Gastrocnemius medialis (tissue), 4 donors: ENCODE measurements around the gene DACT1. TPM values are rescaled to one million over a fixed set of nuclear protein-coding genes. Genes with fewer than 3 reads are reported as not detected.

ENCODE experiments used
- ATAC-seq, 2 donors: fragments of 150-250 bp; one replicate each; pipeline ENCODE4 v1.9.1; 2016
- DNase-seq, 2 donors: peaks; one replicate each; pipeline ENCODE4 v3.0.0-alpha.2; 2019
- H3K27ac ChIP-seq, 4 donors: fragments of 200-600 bp; sonication (generic); 1 replicate in 1 of 4; 2 replicates in 3 of 4; pipeline ENCODE4 v1.5.1; 2016 to 2018; ENCODE audit warnings: mild to moderate bottlenecking in 2 of 4, moderate library complexity in 1 of 4
- H3K27me3 ChIP-seq, 3 donors: fragments of 200-600 bp; sonication (generic) in 2 of 3; 1 replicate in 1 of 3; 2 replicates in 2 of 3; pipeline versions ENCODE4 v1.5.1 to v1.6.0; 2016 to 2019; ENCODE audit warnings: mild to moderate bottlenecking in 1 of 3, moderate library complexity in 1 of 3
- H3K36me3 ChIP-seq, 2 donors: fragments of 200-600 bp; sonication (generic) in 1 of 2; one replicate each; pipeline ENCODE4 v1.5.1; 2017 to 2018
- H3K4me1 ChIP-seq, 2 donors: fragments of 200-600 bp; sonication (generic) in 1 of 2; one replicate each; pipeline ENCODE4 v1.5.1; 2016 to 2017; ENCODE audit warnings: mild to moderate bottlenecking in 2 of 2
- H3K4me3 ChIP-seq, 4 donors: fragments of 200-600 bp; sonication (generic) in 3 of 4; 1 replicate in 1 of 4; 2 replicates in 3 of 4; pipeline ENCODE4 v1.5.1; 2016 to 2019; ENCODE audit warnings: mild to moderate bottlenecking in 2 of 4
- H3K9me3 ChIP-seq, 3 donors: fragments of 200-600 bp; sonication (generic) in 2 of 3; 1 replicate in 1 of 3; 2 replicates in 2 of 3; pipeline ENCODE4 v1.5.1; 2016 to 2019
- POLR2A ChIP-seq, 2 donors: fragments of 450-650 bp; IDR thresholded peaks; one replicate each; pipeline ENCODE4 v1.6.1; 2017; ENCODE audit warnings: antibody characterized with exemption in 2 of 2, mild to moderate bottlenecking in 2 of 2, moderate library complexity in 2 of 2
- in situ Hi-C, 4 donors: fragments of 200-750 bp; cut with MboI; loops; one replicate each; pipeline versions ENCODE4 v1.15.0 to v1.8.0; 2017; ENCODE audit warnings: low sequenced_read_pairs in 4 of 4
- intact Hi-C: fragments of 100-400 bp; cut with DNase I; formaldehyde crosslinking; loops from one replicate; pipeline ENCODE4 v1.15.1; 2023; ENCODE audit warnings: low total_unique reads
- total RNA-seq, 4 donors: library from RNA; depleted of rRNA; stranded (reverse); fragments of >200 nt; gene quantifications; one replicate each; pipeline versions ENCODE4 v1.1.0 to v1.2.3, GENCODE V29; 2016
- TF ChIP-seq, protein P1 (sequence below), 5 experiments: fragments of 450-650 bp in 3 of 5; fragments of 200-600 bp in 2 of 5; sonication (generic) in 2 of 5; IDR thresholded peaks in 4 of 5; conservative IDR thresholded peaks in 1 of 5; 1 replicate in 4 of 5; 2 replicates in 1 of 5; pipeline ENCODE4 v1.5.1; 2016 to 2019; ENCODE audit warnings: antibody characterized with exemption in 5 of 5, mild to moderate bottlenecking in 3 of 5, moderate library complexity in 3 of 5

DACT1 gene
- total RNA-seq, 4 donors from 2014 or later: 0.97 to 3.0 (median 1.8) TPM

DNA sequence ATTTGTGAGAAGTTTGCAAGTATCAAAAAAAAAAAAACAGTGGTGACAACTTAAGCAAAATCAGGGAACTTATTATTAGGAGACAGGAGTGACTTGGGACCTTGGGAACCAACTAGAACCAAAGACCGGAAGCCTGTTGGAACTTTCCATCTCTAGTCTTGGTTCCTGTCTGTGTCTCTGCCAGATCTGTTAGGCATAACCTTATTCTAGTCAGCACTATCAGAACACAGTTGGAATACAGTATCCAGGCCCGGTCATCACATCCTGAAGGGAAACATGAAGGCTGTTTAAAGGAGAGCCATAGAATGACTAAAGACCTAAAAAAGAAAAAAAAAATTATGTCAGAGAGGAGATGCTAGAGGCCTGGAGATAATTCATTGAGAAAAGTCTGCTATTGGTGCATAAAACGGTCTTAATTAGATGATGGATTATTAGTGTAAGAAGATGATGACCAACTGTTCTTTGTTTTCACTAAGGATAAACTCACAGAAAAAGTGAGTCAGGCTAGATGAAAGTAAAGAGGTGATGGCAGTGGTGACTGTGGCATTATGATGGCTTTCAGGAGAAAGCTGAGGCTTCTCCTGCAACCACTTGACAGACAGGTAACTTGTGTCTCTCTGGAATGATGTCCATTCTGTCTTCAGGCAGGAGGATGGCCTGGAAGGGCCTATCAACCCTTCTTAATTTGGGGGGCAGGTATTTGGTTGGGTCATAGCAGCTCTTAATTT, 28.2 kb downstream of the DACT1 start:
- DNase-seq: no peak
- TF ChIP-seq, protein P1, sequence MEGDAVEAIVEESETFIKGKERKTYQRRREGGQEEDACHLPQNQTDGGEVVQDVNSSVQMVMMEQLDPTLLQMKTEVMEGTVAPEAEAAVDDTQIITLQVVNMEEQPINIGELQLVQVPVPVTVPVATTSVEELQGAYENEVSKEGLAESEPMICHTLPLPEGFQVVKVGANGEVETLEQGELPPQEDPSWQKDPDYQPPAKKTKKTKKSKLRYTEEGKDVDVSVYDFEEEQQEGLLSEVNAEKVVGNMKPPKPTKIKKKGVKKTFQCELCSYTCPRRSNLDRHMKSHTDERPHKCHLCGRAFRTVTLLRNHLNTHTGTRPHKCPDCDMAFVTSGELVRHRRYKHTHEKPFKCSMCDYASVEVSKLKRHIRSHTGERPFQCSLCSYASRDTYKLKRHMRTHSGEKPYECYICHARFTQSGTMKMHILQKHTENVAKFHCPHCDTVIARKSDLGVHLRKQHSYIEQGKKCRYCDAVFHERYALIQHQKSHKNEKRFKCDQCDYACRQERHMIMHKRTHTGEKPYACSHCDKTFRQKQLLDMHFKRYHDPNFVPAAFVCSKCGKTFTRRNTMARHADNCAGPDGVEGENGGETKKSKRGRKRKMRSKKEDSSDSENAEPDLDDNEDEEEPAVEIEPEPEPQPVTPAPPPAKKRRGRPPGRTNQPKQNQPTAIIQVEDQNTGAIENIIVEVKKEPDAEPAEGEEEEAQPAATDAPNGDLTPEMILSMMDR (IDR thresholded peaks at IDR 0.05 in 4 of 5, conservative IDR thresholded peaks at IDR 0.05 in 1 of 5): no peak
- no peak for TF ChIP-seq POLR2A (IDR thresholded peaks at IDR 0.05)
- intact Hi-C loops (no loop called here), in situ Hi-C loops (no loop called here)
- no peak for ATAC-seq
- no peaks in the 10 kb centered on the region for H3K9me3 ChIP-seq
- no peaks in the 10 kb centered on the region for H3K36me3 ChIP-seq
- peaks cover 0 to 7% of the 10 kb centered on the region in 2 donors for H3K4me1 ChIP-seq
- H3K4me3 ChIP-seq: no peak overlapping the region
- no peak overlapping the region for H3K27ac ChIP-seq
- H3K27me3 ChIP-seq: no peaks in the 10 kb centered on the region

DNA sequence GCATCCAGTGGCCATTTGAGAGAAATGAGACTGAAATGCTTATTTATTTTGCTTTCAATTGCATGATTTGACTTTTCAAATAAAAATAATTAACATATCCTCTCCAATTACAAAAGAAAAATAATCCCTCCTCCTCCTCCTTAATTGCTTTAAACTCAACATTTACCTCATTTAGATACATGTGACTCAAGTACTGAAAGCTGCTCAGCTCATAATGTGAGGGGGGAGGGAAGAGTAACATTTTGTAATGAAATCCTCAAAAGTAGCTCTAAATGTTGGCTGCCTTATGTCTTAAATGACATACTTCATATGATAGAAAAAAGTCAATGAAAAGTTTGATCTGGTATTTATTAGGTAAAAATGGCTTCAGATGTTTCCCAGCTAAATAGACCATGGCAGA, 29.0 kb downstream of the DACT1 start:
- Histone ChIP-seq H3K27ac (no peak overlapping the region), H3K36me3 (no peaks in the 10 kb centered on the region), H3K9me3 (no peaks in the 10 kb centered on the region), H3K4me3 (no peak overlapping the region), H3K4me1 (peaks cover 0 to 7% of the 10 kb centered on the region in 2 donors), H3K27me3 (no peaks in the 10 kb centered on the region)
- in situ Hi-C loops (no loop called here), intact Hi-C loops (no loop called here)
- ATAC-seq (no peak), DNase-seq (no peak)
- no peak for TF ChIP-seq POLR2A (IDR thresholded peaks at IDR 0.05)
- TF ChIP-seq, protein P1 (IDR thresholded peaks at IDR 0.05 in 4 of 5, conservative IDR thresholded peaks at IDR 0.05 in 1 of 5): no peak

DNA sequence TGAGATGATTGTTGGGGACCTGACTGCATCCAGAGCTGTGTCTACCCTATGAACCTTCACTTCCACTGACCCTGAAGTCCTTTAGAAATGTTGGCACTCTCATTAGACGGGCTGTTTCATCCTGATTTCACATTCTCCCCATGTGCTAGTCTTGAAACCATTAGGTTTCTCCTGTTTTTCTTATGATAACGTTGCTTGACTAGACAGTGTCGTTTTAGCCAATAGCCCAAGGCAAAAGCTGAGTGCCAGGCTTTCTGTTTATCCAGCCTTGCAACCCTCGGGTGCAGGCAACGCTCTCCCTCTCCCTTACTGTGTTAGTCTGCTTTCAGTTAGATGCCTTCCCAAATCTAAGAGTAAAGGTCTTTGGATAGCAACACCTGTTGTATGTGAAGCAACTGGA, 30.1 kb downstream of the DACT1 start:
- ATAC-seq (no peak), DNase-seq (no peak)
- Histone ChIP-seq H3K9me3 (no peaks in the 10 kb centered on the region), H3K27me3 (no peaks in the 10 kb centered on the region), H3K36me3 (no peaks in the 10 kb centered on the region), H3K4me1 (peaks cover 0 to 7% of the 10 kb centered on the region in 2 donors), H3K4me3 (no peak overlapping the region), H3K27ac (no peak overlapping the region)
- in situ Hi-C loops: no loop called here
- intact Hi-C loops: no loop called here
- no peak for TF ChIP-seq POLR2A (IDR thresholded peaks at IDR 0.05)
- TF ChIP-seq, protein P1 (IDR thresholded peaks at IDR 0.05 in 4 of 5, conservative IDR thresholded peaks at IDR 0.05 in 1 of 5): no peak

DNA sequence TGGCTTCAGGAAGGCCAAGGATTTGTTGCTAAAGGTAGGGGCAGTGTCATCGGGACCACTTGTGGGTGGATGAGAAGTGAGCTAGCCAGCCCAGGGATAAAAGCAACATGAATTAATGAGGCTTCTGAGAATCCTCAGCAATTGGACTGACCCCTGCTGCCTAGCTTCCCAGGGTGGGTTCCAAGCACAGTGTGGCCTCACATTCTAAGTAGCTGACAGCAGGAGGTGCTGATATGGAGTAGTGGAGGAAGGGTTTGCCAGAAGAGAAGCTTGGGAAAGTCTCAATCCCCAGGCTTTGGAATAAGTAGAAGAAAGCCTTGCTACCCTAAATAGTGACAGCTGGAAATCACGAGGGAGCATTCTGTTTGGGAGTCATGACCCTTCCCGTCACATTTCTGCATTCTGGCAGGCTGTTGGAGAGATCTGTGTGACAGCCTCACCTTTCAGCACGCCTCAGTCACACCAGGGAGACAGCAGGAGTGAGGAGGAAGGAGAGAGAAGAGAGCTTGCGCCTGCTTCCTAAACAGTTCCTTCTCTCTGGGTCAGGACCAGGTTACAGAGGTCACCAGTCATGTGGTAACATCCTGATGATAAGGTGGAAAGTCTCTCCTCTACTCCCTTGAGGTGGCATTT, 31.2 kb downstream of the DACT1 start:
- Histone ChIP-seq H3K9me3 (no peaks in the 10 kb centered on the region), H3K4me1 (no peaks in the 10 kb centered on the region), H3K27ac (no peak overlapping the region), H3K27me3 (no peaks in the 10 kb centered on the region), H3K4me3 (no peak overlapping the region), H3K36me3 (no peaks in the 10 kb centered on the region)
- no peak for DNase-seq
- in situ Hi-C loops: no loop called here
- TF ChIP-seq, protein P1 (IDR thresholded peaks at IDR 0.05 in 4 of 5, conservative IDR thresholded peaks at IDR 0.05 in 1 of 5): no peak
- TF ChIP-seq POLR2A (IDR thresholded peaks at IDR 0.05): no peak
- no peak for ATAC-seq
- intact Hi-C loops: no loop called here
